Body of pancreas (tissue), 4 donors: ENCODE results near the gene MARK4. TPM values are rescaled to one million over a fixed set of nuclear protein-coding genes. Genes with fewer than 3 reads are reported as not detected.

ENCODE experiments used
- ATAC-seq: fragments of 150-250 bp; one replicate; pipeline ENCODE4 v1.9.1; 2016
- DNase-seq, 4 donors: peaks; one replicate each; pipeline ENCODE4 v3.0.0-alpha.2; 2019
- H3K27ac ChIP-seq, 4 donors: fragments of 200-600 bp; sonication (generic); 1 replicate in 3 of 4; 2 replicates in 1 of 4; pipeline versions ENCODE4 v1.5.1 to v1.6.1; 2016 to 2019; ENCODE audit warnings: mild to moderate bottlenecking in 1 of 4, mixed read lengths in 1 of 4, moderate library complexity in 1 of 4
- H3K27me3 ChIP-seq, 2 donors: fragments of 200-600 bp; sonication (generic); one replicate each; pipeline ENCODE4 v1.6.0; 2016; ENCODE audit warnings: mild to moderate bottlenecking in 1 of 2
- H3K36me3 ChIP-seq, 2 donors: fragments of 200-600 bp; sonication (generic); replicated peaks in 1 of 2; 2 replicates each; pipeline ENCODE4 v1.5.1; 2016; ENCODE audit warnings: low read depth in 2 of 2; ENCODE audit not compliant: insufficient read depth in 1 of 2
- H3K4me1 ChIP-seq: fragments of 200-600 bp; sonication (generic); one replicate; pipeline ENCODE4 v1.6.0; 2016
- H3K4me3 ChIP-seq, 2 donors: fragments of 200-600 bp; sonication (generic); 1 replicate in 1 of 2; 2 replicates in 1 of 2; pipeline ENCODE4 v1.5.1; 2016 to 2019
- H3K9me3 ChIP-seq, 3 donors: fragments of 200-600 bp; sonication (generic); 1 replicate in 2 of 3; 2 replicates in 1 of 3; pipeline ENCODE4 v1.5.1; 2016
- CTCF ChIP-seq, 7 experiments: fragments of 450-650 bp in 4 of 7; fragments of 200-600 bp in 3 of 7; sonication (generic) in 3 of 7; IDR thresholded peaks; one replicate each; pipeline ENCODE4 v1.5.1; 2016 to 2019; ENCODE audit warnings: antibody characterized with exemption in 7 of 7
- POLR2A ChIP-seq, 3 donors: fragments of 450-650 bp; IDR thresholded peaks; one replicate each; pipeline ENCODE4 v1.6.1; 2016; ENCODE audit warnings: antibody characterized with exemption in 3 of 3, mild to moderate bottlenecking in 2 of 3
- WGBS, 2 donors: methylation state at CpG; one replicate each; pipeline ENCODE4 v1.1.5; 2017; 5-methylcytosine and 5-hydroxymethylcytosine counted together
- intact Hi-C: fragments of 100-400 bp; cut with DNase I; formaldehyde crosslinking; loops from one replicate; pipeline ENCODE4 v1.15.1; 2023
- total RNA-seq, 2 donors: library from RNA; depleted of rRNA; stranded (reverse); fragments of >200 nt; gene quantifications; one replicate each; pipeline ENCODE4 v1.1.0, GENCODE V29; 2016

MARK4 gene
- total RNA-seq, 2 donors from 2014 or later: 9.2 to 12.5 TPM

GRCh38 chr19:45344621-45345505, 93.8 kb downstream of the MARK4 start:
- Histone ChIP-seq H3K4me3 (no peak overlapping the region), H3K27me3 (no peaks in the 10 kb centered on the region), H3K27ac (no peak overlapping the region), H3K9me3 (no peaks in the 10 kb centered on the region), H3K4me1 (peaks cover 12% of the 10 kb centered on the region), H3K36me3 (no peaks in the 10 kb centered on the region)
- TF ChIP-seq POLR2A (IDR thresholded peaks at IDR 0.05) (no peak), CTCF (IDR thresholded peaks at IDR 0.05) (no peak)
- ATAC-seq (no peak), DNase-seq (no peak)
- intact Hi-C loops: no loop called here
- 56 to 88% methylated on average over 4 to 12 of the region's 15 CpGs for WGBS, 2 donors

- WGBS, 2 donors: 58 to 74% methylated on average over 6 to 15 of the region's 15 CpGs
Measured at GRCh38 chr19:45345506-45345860, 94.4 kb downstream of the MARK4 start.

GRCh38 chr19:45346449-45346848, 95.4 kb downstream of the MARK4 start:
- ATAC-seq (no peak), DNase-seq (peak in 2 of 4 donors; percentile 18 to 40)
- Histone ChIP-seq H3K9me3 (no peaks in the 10 kb centered on the region), H3K4me1 (no peaks in the 10 kb centered on the region), H3K36me3 (no peaks in the 10 kb centered on the region), H3K27me3 (no peaks in the 10 kb centered on the region), H3K4me3 (no peak overlapping the region), H3K27ac (no peak overlapping the region)
- TF ChIP-seq POLR2A (IDR thresholded peaks at IDR 0.05) (no peak), CTCF (IDR thresholded peaks at IDR 0.05) (no peak)
- 35% methylated on average over 27 of the region's 27 CpGs; no CpG with 5 or more reads in 1 of the 2 donors for WGBS, 2 donors
- intact Hi-C loops: no loop called here

More at GRCh38 chr19:45345506-45345860, 94.4 kb downstream of the MARK4 start:
- intact Hi-C loops: no loop called here
- ATAC-seq (no peak), DNase-seq (no peak)
- TF ChIP-seq CTCF (IDR thresholded peaks at IDR 0.05) (no peak), POLR2A (IDR thresholded peaks at IDR 0.05) (no peak)
- Histone ChIP-seq H3K36me3 (no peaks in the 10 kb centered on the region), H3K27ac (no peak overlapping the region), H3K4me1 (peaks cover 7% of the 10 kb centered on the region), H3K27me3 (no peaks in the 10 kb centered on the region), H3K4me3 (no peak overlapping the region), H3K9me3 (no peaks in the 10 kb centered on the region)

GRCh38 chr19:45347570-45348366, 96.7 kb downstream of the MARK4 start:
- Histone ChIP-seq H3K36me3 (no peaks in the 10 kb centered on the region), H3K4me1 (no peaks in the 10 kb centered on the region), H3K27ac (no peak overlapping the region), H3K27me3 (no peaks in the 10 kb centered on the region), H3K4me3 (no peak overlapping the region), H3K9me3 (no peaks in the 10 kb centered on the region)
- 54 to 69% methylated on average over 5 to 25 of the region's 25 CpGs for WGBS, 2 donors
- no peak for TF ChIP-seq POLR2A (IDR thresholded peaks at IDR 0.05)
- intact Hi-C loops: no loop called here
- DNase-seq (no peak), ATAC-seq (no peak)

- DNase-seq (no peak), ATAC-seq (no peak)
- Histone ChIP-seq H3K4me1 (no peaks in the 10 kb centered on the region), H3K36me3 (no peaks in the 10 kb centered on the region), H3K27ac (no peak overlapping the region), H3K4me3 (no peak overlapping the region), H3K9me3 (no peaks in the 10 kb centered on the region), H3K27me3 (no peaks in the 10 kb centered on the region)
- WGBS, 2 donors: 69 to 77% methylated on average over 2 to 17 of the region's 23 CpGs
- intact Hi-C loops: no loop called here
- TF ChIP-seq POLR2A (IDR thresholded peaks at IDR 0.05) (no peak), CTCF (IDR thresholded peaks at IDR 0.05) (no peak)
Measured at GRCh38 chr19:45348367-45349125, 97.5 kb downstream of the MARK4 start.
